SH-SY5Y (cell line): Measurements from ENCODE around the gene OR2AE1.

Source experiments
- GATA2 ChIP-seq: IDR thresholded peaks from 2 replicates; pipeline ENCODE4 v1.6.1; 2011; ENCODE audit warnings: mild to moderate bottlenecking, low read depth, low read length
- GATA3 ChIP-seq: IDR thresholded peaks from 2 replicates; pipeline ENCODE4 v1.6.1; 2011; ENCODE audit warnings: low read depth, mild to moderate bottlenecking, low read length, moderate library complexity

DNA sequence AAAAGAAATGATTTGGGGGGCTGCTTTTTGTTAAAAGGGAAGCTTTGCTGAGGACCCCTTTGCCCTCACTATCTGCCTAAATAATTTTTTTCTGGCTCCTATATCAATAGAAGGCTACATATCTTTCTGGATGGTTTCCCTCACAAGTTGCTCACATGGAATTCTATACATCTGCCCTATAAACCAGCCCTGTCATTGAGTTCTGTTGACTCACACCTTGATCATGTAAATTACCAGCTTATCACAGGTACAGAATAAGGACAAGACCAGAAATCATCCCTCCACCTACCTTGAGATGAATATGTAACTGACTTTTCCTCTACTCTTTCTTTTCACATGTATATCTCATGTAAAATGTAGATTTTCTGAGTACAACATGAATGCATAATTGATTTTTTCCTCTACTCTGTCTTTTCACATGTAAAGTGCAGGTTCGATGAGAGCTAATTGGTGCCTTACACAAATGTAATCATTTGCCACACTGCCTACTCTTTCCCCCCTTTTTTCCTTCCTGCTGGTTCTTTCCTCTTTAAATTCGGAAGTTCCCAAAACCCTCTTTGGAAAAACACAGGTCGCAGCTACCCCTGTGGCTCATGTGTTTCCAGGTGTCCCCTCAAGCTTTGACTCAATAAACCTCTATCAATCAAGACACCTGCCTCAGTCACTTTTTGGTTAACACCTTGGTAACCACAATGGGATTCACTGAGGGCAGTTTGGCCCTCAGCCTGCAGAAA is 36.5 kb downstream of the OR2AE1 start:
- TF ChIP-seq GATA2 (no peak), GATA3 (no peak)
